ENCODE measurements around the gene AKT2.

GRCh38 chr19:40278361-40279035 is 6.6 kb downstream of the AKT2 start:
- TF ChIP-seq CTCF (IDR thresholded peaks at IDR 0.05) (no peak), POLR2A (IDR thresholded peaks at IDR 0.05) (no peak)
